ENCODE data around the gene FBXO48.

DNA sequence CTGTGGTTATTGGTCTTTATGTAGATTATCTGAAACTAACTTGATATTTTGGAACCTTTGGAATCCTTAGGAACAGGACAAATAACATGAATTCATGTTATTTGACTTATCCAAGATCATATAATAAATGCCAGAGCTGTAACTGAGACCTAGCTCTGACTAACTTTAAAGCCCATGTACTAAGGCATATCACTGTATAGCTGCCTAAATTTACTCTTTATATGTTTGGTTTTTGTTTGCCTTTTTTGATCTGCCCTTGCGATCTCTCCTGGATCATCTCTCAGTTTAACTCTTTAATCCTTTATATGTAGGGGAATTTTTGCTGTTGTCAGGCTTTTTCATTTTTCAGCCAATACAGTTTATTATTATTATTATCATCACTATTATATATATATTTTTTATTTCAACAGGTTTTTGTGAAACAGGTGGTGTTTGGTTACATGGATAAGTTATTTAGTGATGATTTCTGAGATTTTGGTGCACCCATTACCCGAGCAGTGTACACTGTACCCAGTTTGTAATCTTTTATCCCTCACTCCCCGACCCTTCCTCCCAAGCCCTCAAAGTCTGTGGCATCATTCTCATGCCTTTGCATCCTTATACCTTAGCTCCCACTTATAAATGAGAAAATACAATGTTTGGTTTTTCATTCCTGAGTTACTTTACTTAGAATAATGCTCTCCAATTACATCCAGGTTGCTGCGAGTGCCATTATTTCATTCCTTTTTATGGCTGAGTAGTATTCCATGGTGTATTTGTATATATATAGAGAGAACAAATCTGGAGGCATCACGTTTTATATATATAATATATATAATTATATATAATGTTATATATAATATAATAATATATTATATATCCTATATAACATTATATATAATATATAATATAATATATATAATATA lies 49.2 kb upstream of the FBXO48 start:
- TF ChIP-seq, protein P1, sequence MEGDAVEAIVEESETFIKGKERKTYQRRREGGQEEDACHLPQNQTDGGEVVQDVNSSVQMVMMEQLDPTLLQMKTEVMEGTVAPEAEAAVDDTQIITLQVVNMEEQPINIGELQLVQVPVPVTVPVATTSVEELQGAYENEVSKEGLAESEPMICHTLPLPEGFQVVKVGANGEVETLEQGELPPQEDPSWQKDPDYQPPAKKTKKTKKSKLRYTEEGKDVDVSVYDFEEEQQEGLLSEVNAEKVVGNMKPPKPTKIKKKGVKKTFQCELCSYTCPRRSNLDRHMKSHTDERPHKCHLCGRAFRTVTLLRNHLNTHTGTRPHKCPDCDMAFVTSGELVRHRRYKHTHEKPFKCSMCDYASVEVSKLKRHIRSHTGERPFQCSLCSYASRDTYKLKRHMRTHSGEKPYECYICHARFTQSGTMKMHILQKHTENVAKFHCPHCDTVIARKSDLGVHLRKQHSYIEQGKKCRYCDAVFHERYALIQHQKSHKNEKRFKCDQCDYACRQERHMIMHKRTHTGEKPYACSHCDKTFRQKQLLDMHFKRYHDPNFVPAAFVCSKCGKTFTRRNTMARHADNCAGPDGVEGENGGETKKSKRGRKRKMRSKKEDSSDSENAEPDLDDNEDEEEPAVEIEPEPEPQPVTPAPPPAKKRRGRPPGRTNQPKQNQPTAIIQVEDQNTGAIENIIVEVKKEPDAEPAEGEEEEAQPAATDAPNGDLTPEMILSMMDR (IDR thresholded peaks at IDR 0.05): no peak
- no peak for TF ChIP-seq POLR2A (IDR thresholded peaks at IDR 0.05)

Data from adrenal gland (tissue), 5 donors.